Heart left ventricle (tissue), 16 donors: ENCODE results near the gene PSPH. TPM values are rescaled to one million over a fixed set of nuclear protein-coding genes. Genes with fewer than 3 reads are reported as not detected.

Source experiments
- ATAC-seq, 4 donors: fragments of 200-7000 bp; cut with Tn5 transposase; one replicate each; pipeline ENCODE4 v1.9.1; 2020 to 2022; ENCODE audit warnings: moderate library complexity in 4 of 4, mild to moderate bottlenecking in 3 of 4, moderate number of reproducible peaks in 1 of 4
- DNase-seq, 5 donors: peaks; one replicate each; pipeline ENCODE4 v3.0.0-alpha.2; 2020
- H3K27ac ChIP-seq, 12 donors: fragments of 200-600 bp; sonication (generic) in 4 of 12; one replicate each; pipeline versions ENCODE4 v1.5.0 to v1.8.0; 2016 to 2022; ENCODE audit warnings: mild to moderate bottlenecking in 2 of 12
- H3K27me3 ChIP-seq, 9 donors: fragments of 200-600 bp; sonication (generic) in 2 of 9; one replicate each; pipeline versions ENCODE4 v1.5.1 to v1.8.0; 2016 to 2022; ENCODE audit warnings: mild to moderate bottlenecking in 3 of 9
- H3K36me3 ChIP-seq, 9 donors: fragments of 200-600 bp; sonication (generic) in 2 of 9; one replicate each; pipeline versions ENCODE4 v1.5.0 to v1.8.0; 2018 to 2022; ENCODE audit warnings: mild to moderate bottlenecking in 2 of 9
- H3K4me1 ChIP-seq, 12 donors: fragments of 200-600 bp; sonication (generic) in 4 of 12; one replicate each; pipeline versions ENCODE4 v1.5.0 to v1.8.0; 2016 to 2022; ENCODE audit warnings: mild to moderate bottlenecking in 3 of 12
- H3K4me3 ChIP-seq, 12 donors: fragments of 200-600 bp; sonication (generic) in 4 of 12; one replicate each; pipeline versions ENCODE4 v1.5.0 to v1.8.0; 2017 to 2022; ENCODE audit warnings: mild to moderate bottlenecking in 9 of 12, moderate library complexity in 4 of 12
- H3K9me3 ChIP-seq, 12 donors: fragments of 200-600 bp; sonication (generic) in 4 of 12; one replicate each; pipeline versions ENCODE4 v1.5.0 to v1.8.0; 2016 to 2022; ENCODE audit warnings: mild to moderate bottlenecking in 1 of 12
- CTCF ChIP-seq, 12 donors: fragments of 200-600 bp; sonication (generic) in 4 of 12; IDR thresholded peaks; one replicate each; pipeline versions ENCODE4 v1.5.0 to v1.8.0; 2018 to 2022; ENCODE audit warnings: antibody characterized with exemption in 12 of 12, mild to moderate bottlenecking in 5 of 12
- POLR2A ChIP-seq, 2 donors: fragments of 450-650 bp; IDR thresholded peaks; one replicate each; pipeline ENCODE4 v1.6.1; 2017; ENCODE audit warnings: antibody characterized with exemption in 2 of 2, mild to moderate bottlenecking in 2 of 2, moderate library complexity in 2 of 2
- WGBS, 4 donors: extraction: QIAGEN DNeasy Blood & Tissue Kit in 2 of 4; methylation state at CpG; one replicate each; pipeline versions ENCODE4 v1.1.5 to v1.1.7; 2013 to 2018; 5-methylcytosine and 5-hydroxymethylcytosine counted together
- intact Hi-C, 10 donors: fragments of 100-400 bp; cut with DNase I; formaldehyde crosslinking; loops; one replicate each; pipeline versions ENCODE4 v1.11.1 to v1.14.2; 2022
- polyA plus RNA-seq, 2 donors: library from polyadenylated mRNA; stranded (reverse); fragments of 200-250 nt; gene quantifications; one replicate each; pipeline ENCODE4 v1.2.3, GENCODE V29; 2013
- total RNA-seq, 9 donors: library from RNA; depleted of rRNA in 2 of 9; stranded (reverse); fragments of >200 nt in 2 of 9; fragmentation: NEBNext Ultra II Directional in 3 of 9; extraction: Animal tissue kit (Norgen Biotek cat#: 25700) in 3 of 9; gene quantifications; one replicate each; pipeline versions ENCODE4 v1.1.0 to v1.2.4, GENCODE V29; 2016 to 2023
- donor health status: ischemic (EF 13 %, LVEDD 7.1; RV severe dilation, severe dysfunction).
- donor health status: healthy with polysubstance abuse.
- donor health status: DM: no; HTN: yes; CAD: no.
- donor health status: DM: no; HTN: no; CAD: no.
- donor health status: ischemic (EF 25% LVEDD 6.9; RV normal size, moderate dysfunction).
- donor health status: ischemic (EF 25% LVEDD 5.7; RV mildly dilated, moderate dysfunction).
- donor health status: healthy.
- donor health status: DM: yes; HTN: yes; CAD: no.
- donor health status: ischemic (EF 35%, LVEDD 5.7; RV mildly dilated, moderate dysfunction).
- donor health status: nonischemic (EF 11% LVEDD 7.7; RV severe dilation, severe dysfunction).
- donor health status: DM: yes; HTN: yes; CAD: no.
- donor health status: PGD.
- donor health status: ischemic (EF 29% LVEDD 5.4; RV normal size, mild dysfunction).
- donor health status: nonischemic (EF 23%, LVEDD 6.1; RV moderate dilation, normal function).

Gene PSPH
- total and polyA plus RNA-seq, 11 donors, result 3.5 to 15.9 (median 8.9) TPM

- DNase-seq (peak in 1 of 5 donors; percentile 17), ATAC-seq (peak; percentile 33 to 79 (median 54))
- Histone ChIP-seq H3K9me3 (no peaks in the 10 kb centered on the region), H3K27me3 (no peaks in the 10 kb centered on the region), H3K4me1 (peaks cover 0 to 67% (median 14%) of the 10 kb centered on the region in 12 donors), H3K4me3 (no peak overlapping the region), H3K27ac (peak overlapping the region; percentile 54 to 86 (median 79)), H3K36me3 (peaks cover 0 to 12% (median 3%) of the 10 kb centered on the region in 9 donors)
- TF ChIP-seq CTCF (IDR thresholded peaks at IDR 0.05) (no peak), POLR2A (IDR thresholded peaks at IDR 0.05) (no peak)
- intact Hi-C loops, result loop anchor here in 1 of 10 donors (10.0 kb wide), 1 partner anchor 104 kb away; no protein-coding TSS in a partner anchor
- WGBS, 4 donors, result 59 to 71% (median 69%) methylated on average over 7 of the region's 7 CpGs
Observed at GRCh38 chr7:55970561-55970960, 80.7 kb downstream of the PSPH start.

DNA sequence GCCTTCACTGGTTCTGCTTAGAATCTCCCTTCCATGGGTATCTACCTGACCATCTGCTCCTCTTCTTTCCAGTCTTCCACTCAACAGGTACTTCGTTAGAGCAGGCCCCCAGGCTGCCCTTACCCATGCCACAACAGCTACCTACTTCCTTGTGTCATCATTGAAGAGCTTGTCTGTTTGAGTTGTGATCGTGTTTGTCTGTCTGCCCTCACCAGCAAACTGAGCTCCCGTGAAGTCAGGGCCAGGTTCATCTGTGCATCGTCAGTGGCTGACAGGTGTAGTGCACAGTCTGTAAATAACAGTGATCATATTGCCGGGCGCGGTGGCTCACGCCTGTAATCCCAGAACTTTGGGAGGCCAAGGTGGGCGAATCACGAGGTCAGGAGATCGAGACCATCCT lies 81.9 kb downstream of the PSPH start:
- intact Hi-C loops, result loop anchor here in 6 of 10 donors (5.0 to 10.0 kb wide), 6 partner anchors 85 to 605 kb away; partner anchors contain the start of genes VOPP1 (in 2 of the 6), ZNF713 (in 2 of the 6), LANCL2 (in 1 of the 6) and PHKG1 (in 1 of the 6)
- H3K27me3 ChIP-seq, result no peaks in the 10 kb centered on the region
- no peak for DNase-seq
- H3K27ac ChIP-seq, result peak overlapping the region in 8 of 12 donors; percentile 21 to 86 (median 26)
- TF ChIP-seq POLR2A (IDR thresholded peaks at IDR 0.05), result no peak
- no peak for TF ChIP-seq CTCF (IDR thresholded peaks at IDR 0.05)
- H3K4me1 ChIP-seq, result peaks cover 0 to 68% (median 20%) of the 10 kb centered on the region in 12 donors
- H3K9me3 ChIP-seq, result no peaks in the 10 kb centered on the region
- ATAC-seq, result no peak
- no peak overlapping the region for H3K4me3 ChIP-seq
- WGBS, 4 donors, result 70 to 79% (median 73%) methylated on average over 11 of the region's 11 CpGs
- H3K36me3 ChIP-seq, result peaks cover 0 to 12% (median 3%) of the 10 kb centered on the region in 9 donors

GRCh38 chr7:55966851-55967250 lies 84.4 kb downstream of the PSPH start:
- H3K27me3 ChIP-seq, result no peaks in the 10 kb centered on the region
- no peaks in the 10 kb centered on the region for H3K9me3 ChIP-seq
- WGBS, 4 donors, result 50 to 66% (median 59%) methylated on average over 6 of the region's 6 CpGs
- DNase-seq (no peak), ATAC-seq (no peak)
- peaks cover 0 to 12% (median 3%) of the 10 kb centered on the region in 9 donors for H3K36me3 ChIP-seq
- H3K4me3 ChIP-seq, result peak overlapping the region in 7 of 12 donors; percentile 13 to 84 (median 69)
- intact Hi-C loops, result loop anchor here in 6 of 10 donors (5.0 to 10.0 kb wide), 6 partner anchors 82 to 602 kb away; partner anchors contain the start of genes VOPP1 (in 2 of the 6), ZNF713 (in 2 of the 6), LANCL2 (in 1 of the 6) and PHKG1 (in 1 of the 6)
- no peak for TF ChIP-seq CTCF (IDR thresholded peaks at IDR 0.05)
- no peak for TF ChIP-seq POLR2A (IDR thresholded peaks at IDR 0.05)
- H3K4me1 ChIP-seq, result peaks cover 0 to 67% (median 19%) of the 10 kb centered on the region in 12 donors
- peak overlapping the region; percentile 13 to 99 (median 94) for H3K27ac ChIP-seq

DNA sequence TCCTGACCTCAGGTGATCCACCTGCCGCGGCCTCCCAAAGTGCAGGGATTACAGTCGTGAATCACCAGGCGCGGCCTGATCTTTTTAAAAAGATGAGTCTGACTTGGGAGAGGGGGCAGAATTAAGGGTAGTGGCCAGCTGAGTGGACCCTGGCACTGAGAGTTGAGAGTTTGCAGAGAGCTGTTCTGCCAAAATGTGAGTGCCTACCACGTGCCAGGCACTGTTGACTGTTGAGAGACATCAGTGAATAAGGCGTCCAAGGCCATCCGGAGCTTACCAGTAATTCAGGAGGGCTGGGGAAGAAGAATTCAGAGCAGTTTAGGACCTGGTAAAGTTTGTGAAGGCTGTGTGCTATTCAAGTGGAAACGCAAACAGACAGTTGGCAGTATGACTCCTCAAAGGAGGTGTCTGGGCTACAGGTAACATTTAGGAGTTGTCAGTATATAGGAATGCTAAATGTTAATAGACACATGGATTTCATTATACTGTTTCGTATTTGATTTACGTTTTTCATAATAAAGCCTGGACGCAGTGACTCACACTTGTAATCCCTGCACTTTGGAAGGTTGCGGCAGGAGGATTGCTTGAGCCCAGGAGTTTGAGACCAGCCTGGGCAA lies 85.3 kb downstream of the PSPH start:
- Histone ChIP-seq H3K4me3 (peak overlapping the region in 11 of 12 donors; percentile 53 to 84 (median 69)), H3K36me3 (peaks cover 0 to 12% (median 3%) of the 10 kb centered on the region in 9 donors), H3K4me1 (peaks cover 0 to 59% (median 18%) of the 10 kb centered on the region in 12 donors), H3K9me3 (no peaks in the 10 kb centered on the region), H3K27me3 (no peaks in the 10 kb centered on the region), H3K27ac (peak overlapping the region; percentile 81 to 99 (median 96))
- intact Hi-C loops, result loop anchor here in 6 of 10 donors (2.0 to 10.0 kb wide), 7 partner anchors 81 to 601 kb away; partner anchors contain the start of genes VOPP1 (in 2 of the 6), ZNF713 (in 2 of the 6), CCT6A (in 1 of the 6) and LANCL2 (in 1 of the 6)
- no peak for TF ChIP-seq POLR2A (IDR thresholded peaks at IDR 0.05)
- no peak for TF ChIP-seq CTCF (IDR thresholded peaks at IDR 0.05)
- WGBS, 4 donors, result 54 to 72% (median 58%) methylated on average over 13 of the region's 13 CpGs
- ATAC-seq, result peak; percentile 47 to 69 (median 53)
- peak in 4 of 5 donors; percentile 54 to 77 (median 61) for DNase-seq
